Activated naive CD4-positive, alpha-beta T cell treated with anti-CD3 and anti-CD28 coated beads, Interleukin-2, amount 50 U/mL, for 24 hours (primary cell): ENCODE data around the gene ITPRIPL2.
A peak's percentile ranks its signal among the peaks of the same experiment; 100 is the strongest.

Experiments used
- H3K27ac Mint-ChIP-seq: one replicate; pipeline ENCODE4 v1.8.0; 2021; ENCODE audit warnings: mild to moderate bottlenecking, mixed read lengths
- H3K27me3 Mint-ChIP-seq: one replicate; pipeline ENCODE4 v1.8.0; 2021; ENCODE audit warnings: mixed read lengths
- H3K36me3 Mint-ChIP-seq: one replicate; pipeline ENCODE4 v1.8.0; 2021; ENCODE audit warnings: mixed read lengths
- H3K4me1 Mint-ChIP-seq: one replicate; pipeline ENCODE4 v1.8.0; 2021; ENCODE audit warnings: mixed read lengths
- H3K4me3 Mint-ChIP-seq: one replicate; pipeline ENCODE4 v1.8.0; 2021; ENCODE audit warnings: mild to moderate bottlenecking, mixed read lengths
- H3K9me3 Mint-ChIP-seq: one replicate; pipeline ENCODE4 v1.8.0; 2021; ENCODE audit warnings: mixed read lengths

The ITPRIPL2 gene

GRCh38 chr16:19113577-19114358 lies at the start of gene ITPRIPL2:
TSS of gene ITPRIPL2 (plus strand) at chr16:19113964. CDS start at chr16:19114462, 498 bp downstream.
- Mint-ChIP-seq H3K4me1 (peaks cover 2% of the 10 kb centered on the region), H3K9me3 (no peaks in the 10 kb centered on the region), H3K27me3 (peaks cover 19% of the 10 kb centered on the region), H3K27ac (no peak within 1 kb of the TSS), H3K36me3 (no peaks in the 10 kb centered on the region), H3K4me3 (no peak within 1 kb of the TSS)

- Mint-ChIP-seq H3K9me3 (no peaks in the 10 kb centered on the region), H3K27ac (peak overlapping the region; percentile 94)
Measured at GRCh38 chr16:19066988-19067348, 46.8 kb upstream of the ITPRIPL2 start.

GRCh38 chr16:19067349-19068236 lies 46.2 kb upstream of the ITPRIPL2 start, which contains the start of gene COQ7:
TSS of gene COQ7 (plus strand) at chr16:19067614. CDS start at chr16:19067665, 51 bp downstream.
- peaks cover 3% of the 10 kb centered on the region for H3K36me3 Mint-ChIP-seq
- peak within 1 kb of the TSS; percentile 90 for H3K4me3 Mint-ChIP-seq
- peaks cover 20% of the 10 kb centered on the region for H3K4me1 Mint-ChIP-seq
- H3K27ac Mint-ChIP-seq, result peak within 1 kb of the TSS; percentile 94
- H3K9me3 Mint-ChIP-seq, result no peaks in the 10 kb centered on the region
- no peaks in the 10 kb centered on the region for H3K27me3 Mint-ChIP-seq

More at GRCh38 chr16:19066988-19067348, 46.8 kb upstream of the ITPRIPL2 start:
- peaks cover 1% of the 10 kb centered on the region for H3K36me3 Mint-ChIP-seq
- peaks cover 19% of the 10 kb centered on the region for H3K4me1 Mint-ChIP-seq
- H3K27me3 Mint-ChIP-seq, result no peaks in the 10 kb centered on the region
- peak overlapping the region; percentile 90 for H3K4me3 Mint-ChIP-seq

- H3K27ac Mint-ChIP-seq, result peak overlapping the region; percentile 94
- no peaks in the 10 kb centered on the region for H3K27me3 Mint-ChIP-seq
- no peaks in the 10 kb centered on the region for H3K9me3 Mint-ChIP-seq
- H3K4me3 Mint-ChIP-seq, result peak overlapping the region; percentile 90
- H3K4me1 Mint-ChIP-seq, result peaks cover 20% of the 10 kb centered on the region
- H3K36me3 Mint-ChIP-seq, result peaks cover 3% of the 10 kb centered on the region
Measured at GRCh38 chr16:19068237-19068815, 45.4 kb upstream of the ITPRIPL2 start.

- Mint-ChIP-seq H3K4me1 (peaks cover 15% of the 10 kb centered on the region), H3K27me3 (no peaks in the 10 kb centered on the region), H3K36me3 (peaks cover 12% of the 10 kb centered on the region), H3K27ac (no peak overlapping the region), H3K4me3 (no peak overlapping the region), H3K9me3 (no peaks in the 10 kb centered on the region)
Measured at GRCh38 chr16:19071811-19072777, 41.7 kb upstream of the ITPRIPL2 start.

- H3K27me3 Mint-ChIP-seq, result no peaks in the 10 kb centered on the region
- no peak overlapping the region for H3K27ac Mint-ChIP-seq
- H3K9me3 Mint-ChIP-seq, result no peaks in the 10 kb centered on the region
- H3K36me3 Mint-ChIP-seq, result peaks cover 12% of the 10 kb centered on the region
- peaks cover 11% of the 10 kb centered on the region for H3K4me1 Mint-ChIP-seq
- H3K4me3 Mint-ChIP-seq, result no peak overlapping the region
Measured at GRCh38 chr16:19073344-19073743, 40.4 kb upstream of the ITPRIPL2 start.

GRCh38 chr16:19073863-19074262 lies 39.9 kb upstream of the ITPRIPL2 start:
- Mint-ChIP-seq H3K36me3 (peaks cover 15% of the 10 kb centered on the region), H3K27ac (no peak overlapping the region), H3K27me3 (no peaks in the 10 kb centered on the region), H3K4me1 (peaks cover 5% of the 10 kb centered on the region), H3K4me3 (no peak overlapping the region), H3K9me3 (no peaks in the 10 kb centered on the region)

- no peak overlapping the region for H3K4me3 Mint-ChIP-seq
- H3K36me3 Mint-ChIP-seq, result peaks cover 19% of the 10 kb centered on the region
- H3K4me1 Mint-ChIP-seq, result peaks cover 5% of the 10 kb centered on the region
- no peaks in the 10 kb centered on the region for H3K9me3 Mint-ChIP-seq
- H3K27me3 Mint-ChIP-seq, result no peaks in the 10 kb centered on the region
- H3K27ac Mint-ChIP-seq, result no peak overlapping the region
Measured at GRCh38 chr16:19075511-19075910, 38.3 kb upstream of the ITPRIPL2 start.

- H3K4me1 Mint-ChIP-seq, result no peaks in the 10 kb centered on the region
- H3K36me3 Mint-ChIP-seq, result peaks cover 20% of the 10 kb centered on the region
- H3K27me3 Mint-ChIP-seq, result no peaks in the 10 kb centered on the region
- no peaks in the 10 kb centered on the region for H3K9me3 Mint-ChIP-seq
- no peak overlapping the region for H3K4me3 Mint-ChIP-seq
- H3K27ac Mint-ChIP-seq, result no peak overlapping the region
Measured at GRCh38 chr16:19077879-19078278, 35.9 kb upstream of the ITPRIPL2 start.

GRCh38 chr16:19083670-19084069 lies 30.1 kb upstream of the ITPRIPL2 start:
- Mint-ChIP-seq H3K36me3 (peaks cover 11% of the 10 kb centered on the region), H3K27me3 (peaks cover 1% of the 10 kb centered on the region), H3K9me3 (no peaks in the 10 kb centered on the region), H3K4me1 (peaks cover 3% of the 10 kb centered on the region), H3K4me3 (no peak overlapping the region), H3K27ac (no peak overlapping the region)

- no peak overlapping the region for H3K4me3 Mint-ChIP-seq
- H3K27ac Mint-ChIP-seq, result no peak overlapping the region
- H3K9me3 Mint-ChIP-seq, result no peaks in the 10 kb centered on the region
- peaks cover 7% of the 10 kb centered on the region for H3K36me3 Mint-ChIP-seq
- H3K4me1 Mint-ChIP-seq, result peaks cover 3% of the 10 kb centered on the region
- peaks cover 1% of the 10 kb centered on the region for H3K27me3 Mint-ChIP-seq
Measured at GRCh38 chr16:19084139-19084538, 29.6 kb upstream of the ITPRIPL2 start.

GRCh38 chr16:19084879-19085278 lies 28.9 kb upstream of the ITPRIPL2 start:
- H3K4me1 Mint-ChIP-seq, result peaks cover 3% of the 10 kb centered on the region
- H3K36me3 Mint-ChIP-seq, result peaks cover 6% of the 10 kb centered on the region
- no peak overlapping the region for H3K27ac Mint-ChIP-seq
- H3K4me3 Mint-ChIP-seq, result no peak overlapping the region
- peaks cover 1% of the 10 kb centered on the region for H3K27me3 Mint-ChIP-seq
- no peaks in the 10 kb centered on the region for H3K9me3 Mint-ChIP-seq

GRCh38 chr16:19085679-19086200 lies 28.0 kb upstream of the ITPRIPL2 start:
- peaks cover 1% of the 10 kb centered on the region for H3K27me3 Mint-ChIP-seq
- no peak overlapping the region for H3K4me3 Mint-ChIP-seq
- no peak overlapping the region for H3K27ac Mint-ChIP-seq
- H3K36me3 Mint-ChIP-seq, result peaks cover 4% of the 10 kb centered on the region
- H3K4me1 Mint-ChIP-seq, result peaks cover 3% of the 10 kb centered on the region
- H3K9me3 Mint-ChIP-seq, result no peaks in the 10 kb centered on the region

GRCh38 chr16:19086322-19087199 lies 27.2 kb upstream of the ITPRIPL2 start:
- Mint-ChIP-seq H3K27ac (no peak overlapping the region), H3K9me3 (no peaks in the 10 kb centered on the region), H3K4me3 (peak overlapping the region; percentile 66), H3K36me3 (peaks cover 4% of the 10 kb centered on the region), H3K27me3 (peaks cover 1% of the 10 kb centered on the region), H3K4me1 (peaks cover 3% of the 10 kb centered on the region)
